Transverse colon (tissue), 4 donors: Measurements from ENCODE around the gene GNG7.

Experiments used
- CTCF ChIP-seq, 5 experiments: fragments of 200-600 bp in 3 of 5; fragments of 450-650 bp in 2 of 5; sonication (generic) in 3 of 5; IDR thresholded peaks; 1 replicate in 2 of 5; 2 replicates in 3 of 5; pipeline ENCODE4 v1.5.1; 2016 to 2017; ENCODE audit warnings: antibody characterized with exemption in 5 of 5, inconsistent platforms in 3 of 5, mild to moderate bottlenecking in 2 of 5, moderate library complexity in 1 of 5
- POLR2A ChIP-seq: fragments of 450-650 bp; IDR thresholded peaks from one replicate; pipeline ENCODE4 v1.6.1; 2016; ENCODE audit warnings: antibody characterized with exemption, mild to moderate bottlenecking, moderate library complexity
- POLR2AphosphoS5 ChIP-seq, 3 donors: sonication (generic); formaldehyde crosslinking; IDR thresholded peaks; one replicate each; pipeline ENCODE4 v1.6.1; 2016; ENCODE audit warnings: antibody characterized with exemption in 3 of 3

GRCh38 chr19:2556221-2557092 lies 146.0 kb downstream of the GNG7 start:
- TF ChIP-seq POLR2AphosphoS5 (IDR thresholded peaks at IDR 0.05), result no peak
- no peak for TF ChIP-seq CTCF (IDR thresholded peaks at IDR 0.05)
- TF ChIP-seq POLR2A, result no peak
